ENCODE data around the gene REV3L. TPM values are rescaled to one million over a fixed set of nuclear protein-coding genes. Genes with fewer than 3 reads are reported as not detected.

Gene REV3L
- total RNA-seq, 1 experiment from 2014 or later: 5.7 TPM

DNA sequence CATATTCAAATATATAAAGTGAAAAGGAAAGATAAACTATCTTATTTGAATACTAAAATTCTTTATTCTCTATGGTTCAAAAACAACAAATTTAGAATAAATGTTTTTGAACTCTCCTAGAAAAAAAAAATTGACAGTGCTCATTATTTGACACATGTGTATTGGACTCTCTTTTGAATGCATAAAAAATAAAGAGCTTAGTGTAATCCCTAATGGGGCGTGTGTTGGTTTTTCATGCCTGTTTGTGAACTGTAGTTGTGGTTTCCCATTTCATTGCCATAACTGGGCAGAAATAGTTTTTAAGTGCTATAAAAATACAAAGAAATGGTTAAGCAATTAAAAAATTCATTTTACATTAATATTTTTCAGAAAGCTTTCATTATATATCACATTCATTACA lies 101.3 kb downstream of the REV3L start:
- H3K36me3 Mint-ChIP-seq: peaks cover 4% of the 10 kb centered on the region; the same call in 1 of the 2 replicates
- no peak for TF ChIP-seq CREB1 (CRISPR knock-in tag; IDR thresholded peaks at IDR 0.05)
- TF ChIP-seq, protein P1, sequence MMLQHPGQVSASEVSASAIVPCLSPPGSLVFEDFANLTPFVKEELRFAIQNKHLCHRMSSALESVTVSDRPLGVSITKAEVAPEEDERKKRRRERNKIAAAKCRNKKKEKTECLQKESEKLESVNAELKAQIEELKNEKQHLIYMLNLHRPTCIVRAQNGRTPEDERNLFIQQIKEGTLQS (CRISPR knock-in tag; conservative IDR thresholded peaks at IDR 0.05): no peak
- TF ChIP-seq ZNF219 (CRISPR knock-in tag; IDR thresholded peaks at IDR 0.05; ENCODE audit: borderline replicate concordance): no peak
- no peak for TF ChIP-seq PRRX2 (CRISPR knock-in tag; IDR thresholded peaks at IDR 0.05)
- TF ChIP-seq JAZF1 (CRISPR knock-in tag; IDR thresholded peaks at IDR 0.05): no peak
- TF ChIP-seq, protein P2, sequence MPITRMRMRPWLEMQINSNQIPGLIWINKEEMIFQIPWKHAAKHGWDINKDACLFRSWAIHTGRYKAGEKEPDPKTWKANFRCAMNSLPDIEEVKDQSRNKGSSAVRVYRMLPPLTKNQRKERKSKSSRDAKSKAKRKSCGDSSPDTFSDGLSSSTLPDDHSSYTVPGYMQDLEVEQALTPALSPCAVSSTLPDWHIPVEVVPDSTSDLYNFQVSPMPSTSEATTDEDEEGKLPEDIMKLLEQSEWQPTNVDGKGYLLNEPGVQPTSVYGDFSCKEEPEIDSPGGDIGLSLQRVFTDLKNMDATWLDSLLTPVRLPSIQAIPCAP (CRISPR knock-in tag; IDR thresholded peaks at IDR 0.05): no peak
- TF ChIP-seq TEAD1 (CRISPR knock-in tag; IDR thresholded peaks at IDR 0.05): no peak
- TF ChIP-seq, protein P3, sequence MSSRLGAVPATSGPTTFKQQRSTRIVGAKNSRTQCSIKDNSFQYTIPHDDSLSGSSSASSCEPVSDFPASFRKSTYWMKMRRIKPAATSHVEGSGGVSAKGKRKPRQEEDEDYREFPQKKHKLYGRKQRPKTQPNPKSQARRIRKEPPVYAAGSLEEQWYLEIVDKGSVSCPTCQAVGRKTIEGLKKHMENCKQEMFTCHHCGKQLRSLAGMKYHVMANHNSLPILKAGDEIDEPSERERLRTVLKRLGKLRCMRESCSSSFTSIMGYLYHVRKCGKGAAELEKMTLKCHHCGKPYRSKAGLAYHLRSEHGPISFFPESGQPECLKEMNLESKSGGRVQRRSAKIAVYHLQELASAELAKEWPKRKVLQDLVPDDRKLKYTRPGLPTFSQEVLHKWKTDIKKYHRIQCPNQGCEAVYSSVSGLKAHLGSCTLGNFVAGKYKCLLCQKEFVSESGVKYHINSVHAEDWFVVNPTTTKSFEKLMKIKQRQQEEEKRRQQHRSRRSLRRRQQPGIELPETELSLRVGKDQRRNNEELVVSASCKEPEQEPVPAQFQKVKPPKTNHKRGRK (CRISPR knock-in tag; IDR thresholded peaks at IDR 0.05; ENCODE audit: borderline replicate concordance): no peak
- TF ChIP-seq KAT7 (CRISPR knock-in tag; IDR thresholded peaks at IDR 0.05; ENCODE audit: borderline replicate concordance): no peak
- TF ChIP-seq TEAD4 (CRISPR knock-in tag; IDR thresholded peaks at IDR 0.05): no peak
- TF ChIP-seq CREM (CRISPR knock-in tag; IDR thresholded peaks at IDR 0.05): no peak
- TF ChIP-seq, protein P4, sequence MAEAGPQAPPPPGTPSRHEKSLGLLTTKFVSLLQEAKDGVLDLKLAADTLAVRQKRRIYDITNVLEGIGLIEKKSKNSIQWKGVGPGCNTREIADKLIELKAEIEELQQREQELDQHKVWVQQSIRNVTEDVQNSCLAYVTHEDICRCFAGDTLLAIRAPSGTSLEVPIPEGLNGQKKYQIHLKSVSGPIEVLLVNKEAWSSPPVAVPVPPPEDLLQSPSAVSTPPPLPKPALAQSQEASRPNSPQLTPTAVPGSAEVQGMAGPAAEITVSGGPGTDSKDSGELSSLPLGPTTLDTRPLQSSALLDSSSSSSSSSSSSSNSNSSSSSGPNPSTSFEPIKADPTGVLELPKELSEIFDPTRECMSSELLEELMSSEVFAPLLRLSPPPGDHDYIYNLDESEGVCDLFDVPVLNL (CRISPR knock-in tag; IDR thresholded peaks at IDR 0.05; ENCODE audit: borderline replicate concordance, low read depth): no peak
- H3K9me3 Mint-ChIP-seq: peaks cover 5% of the 10 kb centered on the region; the same call in 1 of the 2 replicates
- no peaks in the 10 kb centered on the region; the same call in 1 of the 2 replicates for H3K27me3 Mint-ChIP-seq (ENCODE audit: low read depth)
- DNase-seq (ENCODE audit: low spot score): no peak
- ChIA-PET POLR2A (no interaction called here), CTCF (interaction anchor here (1.0 kb wide), 1 partner anchor 102 kb away, joined by 3 read pairs; the partner anchor contains the start of gene REV3L)
- H3K4me3 Mint-ChIP-seq: no peak overlapping the region
- H3K4me1 Mint-ChIP-seq: no peaks in the 10 kb centered on the region
- no peak for ATAC-seq
- H3K27ac Mint-ChIP-seq: no peak overlapping the region

DNA sequence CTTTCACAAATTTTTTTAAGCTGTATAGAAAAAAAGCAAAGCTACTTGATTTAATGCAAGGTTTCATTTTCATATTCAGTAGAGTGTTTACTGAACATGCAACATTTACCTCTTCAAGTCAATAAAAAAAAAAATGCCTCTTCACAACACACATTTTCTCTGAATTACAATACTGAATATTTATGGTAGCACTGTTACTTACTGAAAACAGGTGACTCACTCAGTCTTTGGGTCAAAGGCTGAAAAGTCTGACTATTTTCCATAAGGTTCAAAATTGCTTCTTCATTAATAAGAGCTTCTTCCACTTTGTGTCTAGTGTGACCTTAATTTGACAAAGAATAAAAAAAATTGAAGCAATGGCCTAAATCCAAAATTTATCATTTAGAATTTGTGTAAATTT lies 101.9 kb downstream of the REV3L start:
- TF ChIP-seq, protein P5, sequence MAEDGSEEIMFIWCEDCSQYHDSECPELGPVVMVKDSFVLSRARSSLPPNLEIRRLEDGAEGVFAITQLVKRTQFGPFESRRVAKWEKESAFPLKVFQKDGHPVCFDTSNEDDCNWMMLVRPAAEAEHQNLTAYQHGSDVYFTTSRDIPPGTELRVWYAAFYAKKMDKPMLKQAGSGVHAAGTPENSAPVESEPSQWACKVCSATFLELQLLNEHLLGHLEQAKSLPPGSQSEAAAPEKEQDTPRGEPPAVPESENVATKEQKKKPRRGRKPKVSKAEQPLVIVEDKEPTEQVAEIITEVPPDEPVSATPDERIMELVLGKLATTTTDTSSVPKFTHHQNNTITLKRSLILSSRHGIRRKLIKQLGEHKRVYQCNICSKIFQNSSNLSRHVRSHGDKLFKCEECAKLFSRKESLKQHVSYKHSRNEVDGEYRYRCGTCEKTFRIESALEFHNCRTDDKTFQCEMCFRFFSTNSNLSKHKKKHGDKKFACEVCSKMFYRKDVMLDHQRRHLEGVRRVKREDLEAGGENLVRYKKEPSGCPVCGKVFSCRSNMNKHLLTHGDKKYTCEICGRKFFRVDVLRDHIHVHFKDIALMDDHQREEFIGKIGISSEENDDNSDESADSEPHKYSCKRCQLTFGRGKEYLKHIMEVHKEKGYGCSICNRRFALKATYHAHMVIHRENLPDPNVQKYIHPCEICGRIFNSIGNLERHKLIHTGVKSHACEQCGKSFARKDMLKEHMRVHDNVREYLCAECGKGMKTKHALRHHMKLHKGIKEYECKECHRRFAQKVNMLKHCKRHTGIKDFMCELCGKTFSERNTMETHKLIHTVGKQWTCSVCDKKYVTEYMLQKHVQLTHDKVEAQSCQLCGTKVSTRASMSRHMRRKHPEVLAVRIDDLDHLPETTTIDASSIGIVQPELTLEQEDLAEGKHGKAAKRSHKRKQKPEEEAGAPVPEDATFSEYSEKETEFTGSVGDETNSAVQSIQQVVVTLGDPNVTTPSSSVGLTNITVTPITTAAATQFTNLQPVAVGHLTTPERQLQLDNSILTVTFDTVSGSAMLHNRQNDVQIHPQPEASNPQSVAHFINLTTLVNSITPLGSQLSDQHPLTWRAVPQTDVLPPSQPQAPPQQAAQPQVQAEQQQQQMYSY (CRISPR knock-in tag; IDR thresholded peaks at IDR 0.05): no peak
- TF ChIP-seq NR1H2 (CRISPR knock-in tag; IDR thresholded peaks at IDR 0.05) (no peak), KAT7 (CRISPR knock-in tag; IDR thresholded peaks at IDR 0.05; ENCODE audit: borderline replicate concordance) (no peak), RELA (CRISPR knock-in tag; IDR thresholded peaks at IDR 0.05; ENCODE audit: borderline replicate concordance) (no peak)
- TF ChIP-seq, protein P6, sequence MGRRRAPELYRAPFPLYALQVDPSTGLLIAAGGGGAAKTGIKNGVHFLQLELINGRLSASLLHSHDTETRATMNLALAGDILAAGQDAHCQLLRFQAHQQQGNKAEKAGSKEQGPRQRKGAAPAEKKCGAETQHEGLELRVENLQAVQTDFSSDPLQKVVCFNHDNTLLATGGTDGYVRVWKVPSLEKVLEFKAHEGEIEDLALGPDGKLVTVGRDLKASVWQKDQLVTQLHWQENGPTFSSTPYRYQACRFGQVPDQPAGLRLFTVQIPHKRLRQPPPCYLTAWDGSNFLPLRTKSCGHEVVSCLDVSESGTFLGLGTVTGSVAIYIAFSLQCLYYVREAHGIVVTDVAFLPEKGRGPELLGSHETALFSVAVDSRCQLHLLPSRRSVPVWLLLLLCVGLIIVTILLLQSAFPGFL (CRISPR knock-in tag; IDR thresholded peaks at IDR 0.05; ENCODE audit: borderline replicate concordance): no peak
- TF ChIP-seq, protein P7, sequence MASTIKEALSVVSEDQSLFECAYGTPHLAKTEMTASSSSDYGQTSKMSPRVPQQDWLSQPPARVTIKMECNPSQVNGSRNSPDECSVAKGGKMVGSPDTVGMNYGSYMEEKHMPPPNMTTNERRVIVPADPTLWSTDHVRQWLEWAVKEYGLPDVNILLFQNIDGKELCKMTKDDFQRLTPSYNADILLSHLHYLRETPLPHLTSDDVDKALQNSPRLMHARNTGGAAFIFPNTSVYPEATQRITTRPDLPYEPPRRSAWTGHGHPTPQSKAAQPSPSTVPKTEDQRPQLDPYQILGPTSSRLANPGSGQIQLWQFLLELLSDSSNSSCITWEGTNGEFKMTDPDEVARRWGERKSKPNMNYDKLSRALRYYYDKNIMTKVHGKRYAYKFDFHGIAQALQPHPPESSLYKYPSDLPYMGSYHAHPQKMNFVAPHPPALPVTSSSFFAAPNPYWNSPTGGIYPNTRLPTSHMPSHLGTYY (CRISPR knock-in tag; IDR thresholded peaks at IDR 0.05): no peak
- TF ChIP-seq, protein P8, sequence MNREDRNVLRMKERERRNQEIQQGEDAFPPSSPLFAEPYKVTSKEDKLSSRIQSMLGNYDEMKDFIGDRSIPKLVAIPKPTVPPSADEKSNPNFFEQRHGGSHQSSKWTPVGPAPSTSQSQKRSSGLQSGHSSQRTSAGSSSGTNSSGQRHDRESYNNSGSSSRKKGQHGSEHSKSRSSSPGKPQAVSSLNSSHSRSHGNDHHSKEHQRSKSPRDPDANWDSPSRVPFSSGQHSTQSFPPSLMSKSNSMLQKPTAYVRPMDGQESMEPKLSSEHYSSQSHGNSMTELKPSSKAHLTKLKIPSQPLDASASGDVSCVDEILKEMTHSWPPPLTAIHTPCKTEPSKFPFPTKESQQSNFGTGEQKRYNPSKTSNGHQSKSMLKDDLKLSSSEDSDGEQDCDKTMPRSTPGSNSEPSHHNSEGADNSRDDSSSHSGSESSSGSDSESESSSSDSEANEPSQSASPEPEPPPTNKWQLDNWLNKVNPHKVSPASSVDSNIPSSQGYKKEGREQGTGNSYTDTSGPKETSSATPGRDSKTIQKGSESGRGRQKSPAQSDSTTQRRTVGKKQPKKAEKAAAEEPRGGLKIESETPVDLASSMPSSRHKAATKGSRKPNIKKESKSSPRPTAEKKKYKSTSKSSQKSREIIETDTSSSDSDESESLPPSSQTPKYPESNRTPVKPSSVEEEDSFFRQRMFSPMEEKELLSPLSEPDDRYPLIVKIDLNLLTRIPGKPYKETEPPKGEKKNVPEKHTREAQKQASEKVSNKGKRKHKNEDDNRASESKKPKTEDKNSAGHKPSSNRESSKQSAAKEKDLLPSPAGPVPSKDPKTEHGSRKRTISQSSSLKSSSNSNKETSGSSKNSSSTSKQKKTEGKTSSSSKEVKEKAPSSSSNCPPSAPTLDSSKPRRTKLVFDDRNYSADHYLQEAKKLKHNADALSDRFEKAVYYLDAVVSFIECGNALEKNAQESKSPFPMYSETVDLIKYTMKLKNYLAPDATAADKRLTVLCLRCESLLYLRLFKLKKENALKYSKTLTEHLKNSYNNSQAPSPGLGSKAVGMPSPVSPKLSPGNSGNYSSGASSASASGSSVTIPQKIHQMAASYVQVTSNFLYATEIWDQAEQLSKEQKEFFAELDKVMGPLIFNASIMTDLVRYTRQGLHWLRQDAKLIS (CRISPR knock-in tag; IDR thresholded peaks at IDR 0.05; ENCODE audit: borderline replicate concordance): no peak
- no peaks in the 10 kb centered on the region; the same call in 1 of the 2 replicates for H3K27me3 Mint-ChIP-seq (ENCODE audit: low read depth)
- no peak overlapping the region for H3K4me3 Mint-ChIP-seq
- H3K4me1 Mint-ChIP-seq: no peaks in the 10 kb centered on the region
- ATAC-seq (no peak), DNase-seq (ENCODE audit: low spot score) (no peak)
- POLR2A ChIA-PET: no interaction called here
- H3K27ac Mint-ChIP-seq: no peak overlapping the region
- CTCF ChIA-PET: interaction anchor here (1.0 kb wide), 1 partner anchor 102 kb away, joined by 3 read pairs; the partner anchor contains the start of gene REV3L
- H3K36me3 Mint-ChIP-seq: peaks cover 4% of the 10 kb centered on the region; the same call in 1 of the 2 replicates
- peaks cover 5% of the 10 kb centered on the region; the same call in 1 of the 2 replicates for H3K9me3 Mint-ChIP-seq

All from WTC11 (cell line).